ENCODE data around the gene SLMAP. TPM values are rescaled to one million over a fixed set of nuclear protein-coding genes. Genes with fewer than 3 reads are reported as not detected.

SLMAP gene
- total and polyA plus RNA-seq, 2 of the 4 experiments (the other 2 are of a cell fraction), result 15.5 to 26.5 TPM

DNA sequence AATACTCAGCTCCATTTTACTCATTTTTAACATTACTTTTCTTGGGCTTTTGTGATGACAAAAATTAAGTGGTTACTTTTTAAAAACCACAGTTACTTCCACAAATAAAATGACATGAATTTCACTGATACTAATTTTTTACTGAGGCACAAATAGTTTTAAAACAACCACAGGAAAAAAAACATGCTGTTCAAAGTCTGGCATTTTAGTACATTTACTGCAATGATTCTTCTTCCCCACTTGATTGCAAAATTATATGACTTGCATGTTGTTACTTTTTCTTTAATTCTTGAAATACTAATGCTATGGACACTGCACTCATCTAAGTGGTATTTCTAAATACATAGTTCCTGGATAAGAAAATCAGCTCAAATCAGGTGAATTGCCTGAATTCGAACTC, 24.8 kb upstream of the SLMAP start:
- H2AK5ac ChIP-seq (ENCODE audit: low read depth, low read length), result no peak overlapping the region
- H3K14ac ChIP-seq (replicated peaks; ENCODE audit: low read depth, low read length), result no peak overlapping the region
- in situ Hi-C loops (cut with MboI; ENCODE audit: low sequenced_read_pairs), result no loop called here
- H3K9me3 ChIP-seq (ENCODE audit: control insufficient read depth, insufficient read depth, low read length), result no peaks in the 10 kb centered on the region
- H3K9me1 ChIP-seq (ENCODE audit: insufficient read depth, low read length), result no peaks in the 10 kb centered on the region; the same call in 1 of the 2 replicates
- peaks cover 3% of the 10 kb centered on the region for H3K4me1 ChIP-seq (ENCODE audit: control insufficient read depth, insufficient read depth, low read length)
- CTCF ChIA-PET, result no interaction called here
- H3K4ac ChIP-seq (ENCODE audit: low read depth, low read length), result no peak overlapping the region
- intact Hi-C loops (cut with micrococcal nuclease), result no loop called here
- H4K5ac ChIP-seq (ENCODE audit: low read depth, low read length), result no peak overlapping the region
- no peaks in the 10 kb centered on the region for H3K36me3 ChIP-seq (ENCODE audit: control insufficient read depth, insufficient read depth, low read length)
- H2BK120ac ChIP-seq (ENCODE audit: low read depth, low read length), result no peak overlapping the region
- no peak overlapping the region for H2BK20ac ChIP-seq (ENCODE audit: low read depth, low read length)
- H3K4me3 ChIP-seq (ENCODE audit: insufficient read depth, low read depth, low read length), result no peak overlapping the region
- ATAC-seq (ENCODE audit: low read depth) (0 out of 2 replicates have a peak, but pooled peaks have one; percentile 44), DNase-seq (peak; percentile 13)
- no peaks in the 10 kb centered on the region for H3K79me1 ChIP-seq (ENCODE audit: low read depth in 1 of 2, low read length in 2 of 2)
- TF ChIP-seq MAFK (IDR thresholded peaks at IDR 0.05; ENCODE audit: low read depth, low read length), result no peak
- no peak for TF ChIP-seq CEBPB (IDR thresholded peaks at IDR 0.05; ENCODE audit: low read depth, low read length)
- TF ChIP-seq MXI1 (IDR thresholded peaks at IDR 0.05; ENCODE audit: borderline replicate concordance, low read depth, low read length), result no peak
- TF ChIP-seq NFE2L2 (IDR thresholded peaks at IDR 0.05; ENCODE audit: low read depth, low read length), result no peak
- no peak for TF ChIP-seq RAD21 (IDR thresholded peaks at IDR 0.05; ENCODE audit: low read length)
- TF ChIP-seq BHLHE40 (IDR thresholded peaks at IDR 0.05; ENCODE audit: low read depth, low read length), result no peak
- no peak for TF ChIP-seq RFX5 (IDR thresholded peaks at IDR 0.05; ENCODE audit: low read depth, low read length)
- TF ChIP-seq SMC3 (IDR thresholded peaks at IDR 0.05; ENCODE audit: low read depth, low read length), result no peak
- TF ChIP-seq MAZ (IDR thresholded peaks at IDR 0.05; ENCODE audit: borderline replicate concordance, low read depth, low read length), result no peak
- TF ChIP-seq POLR2A (IDR thresholded peaks at IDR 0.05; ENCODE audit: low read depth, low read length), result no peak
- TF ChIP-seq, protein P1, sequence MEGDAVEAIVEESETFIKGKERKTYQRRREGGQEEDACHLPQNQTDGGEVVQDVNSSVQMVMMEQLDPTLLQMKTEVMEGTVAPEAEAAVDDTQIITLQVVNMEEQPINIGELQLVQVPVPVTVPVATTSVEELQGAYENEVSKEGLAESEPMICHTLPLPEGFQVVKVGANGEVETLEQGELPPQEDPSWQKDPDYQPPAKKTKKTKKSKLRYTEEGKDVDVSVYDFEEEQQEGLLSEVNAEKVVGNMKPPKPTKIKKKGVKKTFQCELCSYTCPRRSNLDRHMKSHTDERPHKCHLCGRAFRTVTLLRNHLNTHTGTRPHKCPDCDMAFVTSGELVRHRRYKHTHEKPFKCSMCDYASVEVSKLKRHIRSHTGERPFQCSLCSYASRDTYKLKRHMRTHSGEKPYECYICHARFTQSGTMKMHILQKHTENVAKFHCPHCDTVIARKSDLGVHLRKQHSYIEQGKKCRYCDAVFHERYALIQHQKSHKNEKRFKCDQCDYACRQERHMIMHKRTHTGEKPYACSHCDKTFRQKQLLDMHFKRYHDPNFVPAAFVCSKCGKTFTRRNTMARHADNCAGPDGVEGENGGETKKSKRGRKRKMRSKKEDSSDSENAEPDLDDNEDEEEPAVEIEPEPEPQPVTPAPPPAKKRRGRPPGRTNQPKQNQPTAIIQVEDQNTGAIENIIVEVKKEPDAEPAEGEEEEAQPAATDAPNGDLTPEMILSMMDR (conservative IDR thresholded peaks at IDR 0.05; ENCODE audit: low read depth, low read length), result no peak
- TF ChIP-seq, protein P2, sequence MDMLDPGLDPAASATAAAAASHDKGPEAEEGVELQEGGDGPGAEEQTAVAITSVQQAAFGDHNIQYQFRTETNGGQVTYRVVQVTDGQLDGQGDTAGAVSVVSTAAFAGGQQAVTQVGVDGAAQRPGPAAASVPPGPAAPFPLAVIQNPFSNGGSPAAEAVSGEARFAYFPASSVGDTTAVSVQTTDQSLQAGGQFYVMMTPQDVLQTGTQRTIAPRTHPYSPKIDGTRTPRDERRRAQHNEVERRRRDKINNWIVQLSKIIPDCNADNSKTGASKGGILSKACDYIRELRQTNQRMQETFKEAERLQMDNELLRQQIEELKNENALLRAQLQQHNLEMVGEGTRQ (IDR thresholded peaks at IDR 0.05; ENCODE audit: low read depth, low read length), result no peak
- no peak for TF ChIP-seq FOS (IDR thresholded peaks at IDR 0.05; ENCODE audit: low read depth, low read length)
- TF ChIP-seq, protein P3, sequence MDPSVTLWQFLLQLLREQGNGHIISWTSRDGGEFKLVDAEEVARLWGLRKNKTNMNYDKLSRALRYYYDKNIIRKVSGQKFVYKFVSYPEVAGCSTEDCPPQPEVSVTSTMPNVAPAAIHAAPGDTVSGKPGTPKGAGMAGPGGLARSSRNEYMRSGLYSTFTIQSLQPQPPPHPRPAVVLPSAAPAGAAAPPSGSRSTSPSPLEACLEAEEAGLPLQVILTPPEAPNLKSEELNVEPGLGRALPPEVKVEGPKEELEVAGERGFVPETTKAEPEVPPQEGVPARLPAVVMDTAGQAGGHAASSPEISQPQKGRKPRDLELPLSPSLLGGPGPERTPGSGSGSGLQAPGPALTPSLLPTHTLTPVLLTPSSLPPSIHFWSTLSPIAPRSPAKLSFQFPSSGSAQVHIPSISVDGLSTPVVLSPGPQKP (IDR thresholded peaks at IDR 0.05; ENCODE audit: borderline replicate concordance, low read depth, low read length), result no peak
- TF ChIP-seq CHD1 (IDR thresholded peaks at IDR 0.05; ENCODE audit: low read depth, low read length), result no peak
- no peak for TF ChIP-seq RCOR1 (IDR thresholded peaks at IDR 0.05; ENCODE audit: insufficient replicate concordance, low read length)
- no peak overlapping the region for H2AK9ac ChIP-seq (replicated peaks; ENCODE audit: low read depth, low read length, poor library complexity)
- H4K20me1 ChIP-seq (ENCODE audit: insufficient read depth, low read length), result no peaks in the 10 kb centered on the region
- dilution Hi-C loops (cut with HindIII; ENCODE audit: low sequenced_read_pairs, unreplicated experiment), result no loop called here
- BruUV-seq (replicated peaks), result no TSS peak
- H3K18ac ChIP-seq (ENCODE audit: low read depth, low read length), result no peak overlapping the region
- H3K4me2 ChIP-seq (ENCODE audit: low read depth, low read length), result no peak overlapping the region
- no peak overlapping the region for H2AFZ ChIP-seq (replicated peaks; ENCODE audit: low read length, poor library complexity)
- H3K27ac ChIP-seq (ENCODE audit: insufficient read depth, low read length), result no peak overlapping the region
- no peak overlapping the region for H2BK15ac ChIP-seq (ENCODE audit: low read depth, low read length)
- H4K91ac ChIP-seq (ENCODE audit: insufficient read depth, low read depth, low read length), result no peak overlapping the region
- POLR2A ChIA-PET (ENCODE audit: unreplicated experiment), result no interaction called here
- no peaks in the 10 kb centered on the region for H3K27me3 ChIP-seq (ENCODE audit: control insufficient read depth, insufficient read depth, low read length)
- H3K23ac ChIP-seq (ENCODE audit: low read depth, low read length), result no peak overlapping the region
- H4K8ac ChIP-seq (ENCODE audit: low read depth in 2 of 2, low read length in 2 of 2), result no peak overlapping the region
- no CpG with 5 or more reads among the region's 1 CpG for WGBS, 2 experiments (ENCODE audit: extremely low coverage in 2 of 2, insufficient read length in 1 of 2)
- H3K9ac ChIP-seq (ENCODE audit: low read depth, low read length), result no peak overlapping the region
- H3K56ac ChIP-seq (ENCODE audit: extremely low read depth, insufficient read depth, low read length), result no peak overlapping the region
- H2BK5ac ChIP-seq (ENCODE audit: low read depth, low read length, poor library complexity, severe bottlenecking), result no peak overlapping the region
